NCI-H748 (cell line): Measurements from ENCODE around the gene PRLR.
"Not testable (repeated sequence)": the region's sequence is repeated elsewhere in the genome, so short reads cannot be mapped to it uniquely, and the experiment has no call there.

Source experiments
- DNase-seq: peaks from one replicate; lab custom pipeline; 2025; ENCODE audit not compliant: unreplicated experiment; lab: John Stamatoyannopoulos, UW

PRLR gene

GRCh38 chr5:35045280-35045679 is 185.0 kb downstream of the PRLR start:
- DNase-seq, result no peak

- DNase-seq, result no peak
These were observed 185.6 kb downstream of the PRLR start for GRCh38 chr5:35044649-35045048.

GRCh38 chr5:35042781-35043180 is 187.5 kb downstream of the PRLR start:
- DNase-seq, result no peak

- DNase-seq, result no peak
These were observed 189.0 kb downstream of the PRLR start for GRCh38 chr5:35041261-35041660.

GRCh38 chr5:35038891-35039290 is 191.4 kb downstream of the PRLR start:
- DNase-seq, result no peak

GRCh38 chr5:35036536-35036935 is 193.8 kb downstream of the PRLR start:
- no peak for DNase-seq

- DNase-seq, result not testable (repeated sequence)
These were observed 194.4 kb downstream of the PRLR start for GRCh38 chr5:35035929-35036328.

GRCh38 chr5:35035271-35035670 is 195.0 kb downstream of the PRLR start:
- DNase-seq, result no peak

- no peak for DNase-seq
These were observed 197.9 kb downstream of the PRLR start for GRCh38 chr5:35032356-35032755.

- DNase-seq, result no peak
These were observed 199.0 kb downstream of the PRLR start for GRCh38 chr5:35031276-35031675.

- DNase-seq, result no peak
These were observed 199.7 kb downstream of the PRLR start for GRCh38 chr5:35030426-35031100.

GRCh38 chr5:35029333-35029732 is 201.0 kb downstream of the PRLR start:
- DNase-seq, result no peak

- DNase-seq, result no peak
These were observed 203.3 kb downstream of the PRLR start for GRCh38 chr5:35026941-35027340.

- no peak for DNase-seq
These were observed 203.9 kb downstream of the PRLR start for GRCh38 chr5:35026280-35026840.

- DNase-seq, result no peak
These were observed 205.3 kb downstream of the PRLR start for GRCh38 chr5:35024911-35025510.

GRCh38 chr5:35023391-35024178 is 206.7 kb downstream of the PRLR start:
- DNase-seq, result no peak

- DNase-seq, result no peak
These were observed 213.9 kb downstream of the PRLR start for GRCh38 chr5:35016174-35017051.

GRCh38 chr5:35015063-35015462 is 215.2 kb downstream of the PRLR start:
- no peak for DNase-seq

GRCh38 chr5:35012796-35013195 is 217.5 kb downstream of the PRLR start:
- no peak for DNase-seq

GRCh38 chr5:35012365-35012764 is 217.9 kb downstream of the PRLR start:
- DNase-seq, result no peak

GRCh38 chr5:35010676-35011075 is 219.6 kb downstream of the PRLR start:
- DNase-seq, result no peak
